HEK293 (cell line): Measurements from ENCODE around the gene BBC3.

ENCODE experiments used
- CTCF ChIP-seq: fragments of 450-650 bp; formaldehyde crosslinking; IDR thresholded peaks from 2 replicates; pipeline ENCODE4 v1.5.1; 2016; ENCODE audit warnings: missing biosample characterization, missing genetic modification characterization
- EGR2 ChIP-seq: fragments of 450-650 bp; formaldehyde crosslinking; IDR thresholded peaks from 2 replicates; pipeline ENCODE4 v1.5.1; 2016; ENCODE audit warnings: low read depth, missing biosample characterization, missing genetic modification characterization
- FEZF1 ChIP-seq: fragments of 450-650 bp; formaldehyde crosslinking; IDR thresholded peaks from 2 replicates; pipeline ENCODE4 v1.5.1; 2016; ENCODE audit warnings: missing biosample characterization, missing genetic modification characterization
- GLIS1 ChIP-seq: fragments of 450-650 bp; formaldehyde crosslinking; IDR thresholded peaks from 2 replicates; pipeline ENCODE4 v1.5.1; 2016; ENCODE audit warnings: missing biosample characterization, missing genetic modification characterization
- HIC1 ChIP-seq: fragments of 450-650 bp; formaldehyde crosslinking; IDR thresholded peaks from 2 replicates; pipeline ENCODE4 v1.5.1; 2016; ENCODE audit warnings: missing biosample characterization, missing genetic modification characterization
- INSM2 ChIP-seq: fragments of 450-650 bp; formaldehyde crosslinking; IDR thresholded peaks from 2 replicates; pipeline ENCODE4 v1.5.1; 2016; ENCODE audit warnings: missing biosample characterization, missing genetic modification characterization
- KLF7 ChIP-seq: fragments of 450-650 bp; formaldehyde crosslinking; IDR thresholded peaks from 2 replicates; pipeline ENCODE4 v1.5.1; 2016; ENCODE audit warnings: missing biosample characterization, missing genetic modification characterization, borderline replicate concordance
- PATZ1 ChIP-seq: fragments of 450-650 bp; formaldehyde crosslinking; IDR thresholded peaks from 2 replicates; pipeline ENCODE4 v1.5.1; 2016; ENCODE audit warnings: missing biosample characterization, missing genetic modification characterization
- PRDM1 ChIP-seq: fragments of 450-650 bp; formaldehyde crosslinking; IDR thresholded peaks from 2 replicates; pipeline ENCODE4; 2016; ENCODE audit warnings: missing biosample characterization, missing genetic modification characterization
- ZBTB48 ChIP-seq: fragments of 450-650 bp; formaldehyde crosslinking; IDR thresholded peaks from 2 replicates; pipeline ENCODE4 v1.5.1; 2016; ENCODE audit warnings: missing biosample characterization, missing genetic modification characterization
- ZNF140 ChIP-seq: fragments of 450-650 bp; formaldehyde crosslinking; IDR thresholded peaks from 2 replicates; pipeline ENCODE4 v1.5.1; 2016; ENCODE audit warnings: missing biosample characterization, missing genetic modification characterization
- ZNF202 ChIP-seq: fragments of 450-650 bp; formaldehyde crosslinking; IDR thresholded peaks from 2 replicates; pipeline ENCODE4 v1.5.1; 2016; ENCODE audit warnings: missing biosample characterization, missing genetic modification characterization, borderline replicate concordance
- ZNF211 ChIP-seq: fragments of 450-650 bp; formaldehyde crosslinking; IDR thresholded peaks from 2 replicates; pipeline ENCODE4 v1.5.1; 2016; ENCODE audit warnings: low read depth, missing biosample characterization, missing genetic modification characterization
- ZNF214 ChIP-seq: fragments of 450-650 bp; formaldehyde crosslinking; IDR thresholded peaks from 2 replicates; pipeline ENCODE4 v1.5.1; 2017; ENCODE audit warnings: missing biosample characterization, mild to moderate bottlenecking, missing genetic modification characterization, borderline replicate concordance
- ZNF239 ChIP-seq: fragments of 450-650 bp; formaldehyde crosslinking; IDR thresholded peaks from 2 replicates; pipeline ENCODE4 v1.5.1; 2016; ENCODE audit warnings: missing biosample characterization, missing genetic modification characterization
- ZNF292 ChIP-seq: fragments of 450-650 bp; formaldehyde crosslinking; IDR thresholded peaks from 2 replicates; pipeline ENCODE4 v1.5.1; 2016; ENCODE audit warnings: low read depth, missing biosample characterization, missing genetic modification characterization, borderline replicate concordance
- ZNF530 ChIP-seq: fragments of 450-650 bp; formaldehyde crosslinking; IDR thresholded peaks from 2 replicates; pipeline ENCODE4 v1.5.1; 2016; ENCODE audit warnings: low read depth, missing biosample characterization, missing genetic modification characterization
- ZNF549 ChIP-seq: fragments of 450-650 bp; IDR thresholded peaks from 2 replicates; pipeline ENCODE4 v1.5.1; 2018; ENCODE audit warnings: missing biosample characterization, missing genetic modification characterization, mild to moderate bottlenecking, inconsistent platforms, moderate library complexity
- ZNF626 ChIP-seq: fragments of 450-650 bp; sonication (Bioruptor Pico); formaldehyde crosslinking; IDR thresholded peaks from 2 replicates; pipeline ENCODE4 v1.5.1; 2018; ENCODE audit warnings: missing biosample characterization, missing genetic modification characterization, inconsistent platforms
- ZNF629 ChIP-seq: fragments of 450-650 bp; formaldehyde crosslinking; IDR thresholded peaks from 2 replicates; pipeline ENCODE4 v1.5.1; 2017; ENCODE audit warnings: missing biosample characterization, missing genetic modification characterization
- ZNF777 ChIP-seq: fragments of 450-650 bp; formaldehyde crosslinking; IDR thresholded peaks from 2 replicates; pipeline ENCODE4 v1.5.1; 2017; ENCODE audit warnings: missing biosample characterization, missing genetic modification characterization, borderline replicate concordance
- ZNF792 ChIP-seq: fragments of 450-650 bp; formaldehyde crosslinking; IDR thresholded peaks from 2 replicates; pipeline ENCODE4 v1.5.1; 2016; ENCODE audit warnings: missing biosample characterization, missing genetic modification characterization
- ZSCAN30 ChIP-seq: fragments of 450-650 bp; IDR thresholded peaks from 2 replicates; pipeline ENCODE4 v1.5.1; 2018; ENCODE audit warnings: missing biosample characterization, mild to moderate bottlenecking, missing genetic modification characterization, moderate library complexity
- TF ChIP-seq, protein P1 (sequence below): fragments of 450-650 bp; IDR thresholded peaks from 2 replicates; pipeline ENCODE4 v1.5.1; 2018; ENCODE audit warnings: missing biosample characterization, missing genetic modification characterization
- TF ChIP-seq, protein P2 (sequence below): fragments of 450-650 bp; formaldehyde crosslinking; IDR thresholded peaks from 2 replicates; pipeline ENCODE4 v1.5.1; 2016; ENCODE audit warnings: missing biosample characterization, missing genetic modification characterization, low read depth

The BBC3 gene

DNA sequence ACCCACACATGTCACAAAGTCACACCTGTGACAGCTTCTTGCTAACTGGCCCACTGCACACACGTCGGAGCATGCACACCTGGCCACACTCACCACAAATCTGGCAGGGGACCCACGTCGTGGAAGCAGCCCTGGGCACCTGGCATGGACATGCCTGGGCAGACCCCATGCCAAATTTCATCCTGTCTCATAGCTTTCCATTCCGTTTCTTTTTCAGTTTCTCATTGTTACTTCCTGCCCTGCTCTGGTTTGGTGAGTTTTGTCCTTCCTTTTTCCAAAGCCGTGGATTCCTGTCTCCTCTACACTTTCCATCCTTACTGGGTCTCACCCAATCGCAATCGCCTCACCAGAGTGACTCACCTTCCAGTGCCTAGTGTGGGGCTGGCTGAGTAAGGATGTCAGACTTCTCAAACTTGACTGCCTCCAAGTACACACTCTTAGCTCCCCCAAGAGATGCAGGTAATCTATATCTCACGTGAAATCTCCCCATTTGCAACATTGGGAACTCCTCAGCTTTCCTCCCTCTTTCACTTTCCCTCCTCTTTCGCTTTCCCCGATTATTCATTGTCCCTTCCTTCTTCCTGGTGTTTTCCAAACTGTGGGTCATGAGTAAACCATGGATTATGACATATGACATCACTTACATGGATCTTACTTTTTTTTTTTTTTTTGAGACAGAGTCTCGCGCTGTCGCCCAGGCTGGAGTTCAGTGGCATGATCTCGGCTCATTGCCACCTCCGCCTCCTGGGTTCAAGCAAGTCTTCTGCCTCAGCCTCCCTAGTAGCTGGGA lies 1.6 kb upstream of the BBC3 start (continued):
- TF ChIP-seq, protein P1, sequence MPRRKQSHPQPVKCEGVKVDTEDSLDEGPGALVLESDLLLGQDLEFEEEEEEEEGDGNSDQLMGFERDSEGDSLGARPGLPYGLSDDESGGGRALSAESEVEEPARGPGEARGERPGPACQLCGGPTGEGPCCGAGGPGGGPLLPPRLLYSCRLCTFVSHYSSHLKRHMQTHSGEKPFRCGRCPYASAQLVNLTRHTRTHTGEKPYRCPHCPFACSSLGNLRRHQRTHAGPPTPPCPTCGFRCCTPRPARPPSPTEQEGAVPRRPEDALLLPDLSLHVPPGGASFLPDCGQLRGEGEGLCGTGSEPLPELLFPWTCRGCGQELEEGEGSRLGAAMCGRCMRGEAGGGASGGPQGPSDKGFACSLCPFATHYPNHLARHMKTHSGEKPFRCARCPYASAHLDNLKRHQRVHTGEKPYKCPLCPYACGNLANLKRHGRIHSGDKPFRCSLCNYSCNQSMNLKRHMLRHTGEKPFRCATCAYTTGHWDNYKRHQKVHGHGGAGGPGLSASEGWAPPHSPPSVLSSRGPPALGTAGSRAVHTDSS (tag by site-specific recombination), result no peak
- TF ChIP-seq INSM2 (tag by site-specific recombination) (no peak), ZBTB48 (tag by site-specific recombination) (peak; percentile 33; the same call in 1 of the 2 replicates), HIC1 (tag by site-specific recombination) (no peak), ZNF292 (tag by site-specific recombination) (no peak), ZNF777 (tag by site-specific recombination) (no peak; the same call in 1 of the 2 replicates), ZNF792 (no peak), ZNF626 (tag by site-specific recombination) (no peak), ZNF140 (no peak), ZNF202 (tag by site-specific recombination) (no peak), PATZ1 (tag by site-specific recombination) (peak; percentile 57; the same call in 1 of the 2 replicates), ZNF530 (tag by site-specific recombination) (0 out of 2 replicates have a peak, but pooled peaks have one; percentile 8), GLIS1 (tag by site-specific recombination) (0 out of 2 replicates have a peak, but pooled peaks have one; percentile 8), FEZF1 (tag by site-specific recombination) (no peak), PRDM1 (tag by site-specific recombination) (peak; percentile 99), EGR2 (no peak), ZNF239 (no peak), ZNF549 (tag by site-specific recombination) (no peak), CTCF (tag by site-specific recombination) (no peak), ZNF629 (tag by site-specific recombination) (peak; percentile 91), KLF7 (tag by site-specific recombination) (no peak), ZNF214 (tag by site-specific recombination) (no peak), ZSCAN30 (tag by site-specific recombination) (no peak), ZNF211 (tag by site-specific recombination) (no peak)
- TF ChIP-seq, protein P2, sequence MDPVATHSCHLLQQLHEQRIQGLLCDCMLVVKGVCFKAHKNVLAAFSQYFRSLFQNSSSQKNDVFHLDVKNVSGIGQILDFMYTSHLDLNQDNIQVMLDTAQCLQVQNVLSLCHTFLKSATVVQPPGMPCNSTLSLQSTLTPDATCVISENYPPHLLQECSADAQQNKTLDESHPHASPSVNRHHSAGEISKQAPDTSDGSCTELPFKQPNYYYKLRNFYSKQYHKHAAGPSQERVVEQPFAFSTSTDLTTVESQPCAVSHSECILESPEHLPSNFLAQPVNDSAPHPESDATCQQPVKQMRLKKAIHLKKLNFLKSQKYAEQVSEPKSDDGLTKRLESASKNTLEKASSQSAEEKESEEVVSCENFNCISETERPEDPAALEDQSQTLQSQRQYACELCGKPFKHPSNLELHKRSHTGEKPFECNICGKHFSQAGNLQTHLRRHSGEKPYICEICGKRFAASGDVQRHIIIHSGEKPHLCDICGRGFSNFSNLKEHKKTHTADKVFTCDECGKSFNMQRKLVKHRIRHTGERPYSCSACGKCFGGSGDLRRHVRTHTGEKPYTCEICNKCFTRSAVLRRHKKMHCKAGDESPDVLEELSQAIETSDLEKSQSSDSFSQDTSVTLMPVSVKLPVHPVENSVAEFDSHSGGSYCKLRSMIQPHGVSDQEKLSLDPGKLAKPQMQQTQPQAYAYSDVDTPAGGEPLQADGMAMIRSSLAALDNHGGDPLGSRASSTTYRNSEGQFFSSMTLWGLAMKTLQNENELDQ, result no peak
